Articular chondrocyte of knee joint (primary cell): Measurements from ENCODE around the gene KRTAP13-1. TPM values are rescaled to one million over a fixed set of nuclear protein-coding genes. Genes with fewer than 3 reads are reported as not detected.

ENCODE experiments used
- small RNA-seq: library from RNA; depleted of rRNA; stranded (forward); fragments of <200 nt; gene quantifications from one replicate; pipeline ENCODE3, GENCODE V24; 2012
- total RNA-seq: library from RNA; depleted of rRNA; stranded (reverse); fragments of >200 nt; gene quantifications from 2 replicates; pipeline ENCODE4 v1.2.3, GENCODE V29; 2012

Gene KRTAP13-1, protein sequence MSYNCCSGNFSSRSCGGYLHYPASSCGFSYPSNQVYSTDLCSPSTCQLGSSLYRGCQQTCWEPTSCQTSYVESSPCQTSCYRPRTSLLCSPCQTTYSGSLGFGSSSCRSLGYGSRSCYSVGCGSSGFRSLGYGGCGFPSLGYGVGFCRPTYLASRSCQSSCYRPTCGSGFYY
- total RNA-seq: not detected in 2 replicates

DNA sequence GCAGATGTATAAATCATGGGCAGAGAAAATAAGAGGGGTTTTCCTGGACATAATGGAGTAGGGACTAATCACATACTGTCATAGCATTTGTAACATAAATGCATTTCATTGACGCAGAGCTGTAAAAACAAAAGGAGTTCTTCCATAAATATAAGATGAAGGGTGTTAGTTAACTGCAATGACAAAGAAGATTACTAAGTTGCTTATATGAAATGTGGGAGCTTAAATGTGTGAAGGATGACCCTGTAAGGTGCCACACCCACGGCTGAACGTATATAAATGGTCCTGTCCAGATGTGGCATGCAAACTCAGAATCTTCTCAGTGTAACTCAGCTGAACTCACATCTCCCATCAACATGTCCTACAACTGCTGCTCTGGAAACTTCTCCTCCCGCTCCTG, at the start of gene KRTAP13-1:
Gene KRTAP13-1 (plus strand): TSS at position 301 of the 400 bp plus-strand sequence. CDS start 56 bp downstream, at position 357.

GRCh38 chr21:30348506-30348905, 47.3 kb upstream of the KRTAP13-1 start, which contains the start of gene KRTAP23-1:
Gene KRTAP23-1, minus strand, starts transcription at chr21:30348606. Its CDS starts 0 bp downstream, at chr21:30348606.

GRCh38 chr21:30372139-30372770, 23.6 kb upstream of the KRTAP13-1 start, which contains the start of gene KRTAP13-2:
Gene KRTAP13-2, minus strand, starts transcription at chr21:30372271. Its CDS starts 58 bp downstream, at chr21:30372213.

GRCh38 chr21:30425826-30426225, 30.0 kb downstream of the KRTAP13-1 start, which contains the start of gene KRTAP13-3:
Gene KRTAP13-3, minus strand, starts transcription at chr21:30425926. Its CDS starts 14 bp downstream, at chr21:30425912.

GRCh38 chr21:30430170-30430655, 34.4 kb downstream of the KRTAP13-1 start, which contains the start of gene KRTAP13-4:
Gene KRTAP13-4, plus strand, starts transcription at chr21:30430220. Its CDS starts 56 bp downstream, at chr21:30430276.

DNA sequence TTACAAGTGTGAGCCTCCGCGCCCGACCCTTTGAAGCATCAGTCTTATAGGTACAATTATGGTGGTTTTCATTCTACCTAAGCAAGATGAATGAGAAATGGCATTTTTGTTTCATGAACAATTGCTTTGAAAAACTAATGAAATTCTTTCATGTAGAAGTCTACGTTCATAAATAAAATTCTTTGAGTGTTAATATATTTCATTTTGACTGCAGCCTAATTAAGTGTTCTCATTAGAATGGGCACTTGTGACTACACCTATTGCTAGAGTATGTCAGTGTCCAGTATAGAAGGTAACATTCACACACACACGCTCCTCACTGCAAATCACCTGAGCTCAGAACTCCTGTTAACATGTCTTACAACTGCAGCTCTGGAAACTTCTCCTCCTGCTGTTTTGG, 44.1 kb downstream of the KRTAP13-1 start, which contains the start of gene KRTAP15-1:
Gene KRTAP15-1 (plus strand): TSS at position 301 of the 400 bp plus-strand sequence. CDS start 53 bp downstream, at position 354.

Small RNA genes within 50 kb of the gene (small RNA-seq; reads per million reads assigned to genes)
- gene KRTAP23-1 (not detected), gene MIR4327 (not detected)

Other genes with a start within 250 kb of the KRTAP13-1 start
- gene CLDN17, start 229.2 kb upstream of the KRTAP13-1 start, total RNA-seq: not detected in 2 replicates
- not detected in 2 replicates for gene CLDN8, start 179.9 kb upstream of the KRTAP13-1 start, total RNA-seq
- gene KRTAP24-1, start 113.1 kb upstream of the KRTAP13-1 start, total RNA-seq: not detected in 2 replicates
- not detected in 2 replicates for gene KRTAP25-1, start 106.5 kb upstream of the KRTAP13-1 start, total RNA-seq
- not detected in 2 replicates for gene KRTAP26-1, start 75.7 kb upstream of the KRTAP13-1 start, total RNA-seq
- gene KRTAP27-1, start 58.3 kb upstream of the KRTAP13-1 start, total RNA-seq: not detected in 2 replicates
- not detected in 2 replicates for gene KRTAP23-1, start 47.4 kb upstream of the KRTAP13-1 start, total RNA-seq
- gene KRTAP13-2, start 23.8 kb upstream of the KRTAP13-1 start, total RNA-seq: not detected in 2 replicates
- not detected in 2 replicates for gene KRTAP13-3, start 29.9 kb downstream of the KRTAP13-1 start, total RNA-seq
- gene KRTAP13-4, start 34.2 kb downstream of the KRTAP13-1 start, total RNA-seq: not detected in 2 replicates
- gene KRTAP15-1, start 44.2 kb downstream of the KRTAP13-1 start, total RNA-seq: not detected in 2 replicates
- not detected in 2 replicates for gene KRTAP19-1, start 84.3 kb downstream of the KRTAP13-1 start, total RNA-seq
- not detected in 2 replicates for gene KRTAP19-2, start 91.4 kb downstream of the KRTAP13-1 start, total RNA-seq
- gene KRTAP19-3, start 96.0 kb downstream of the KRTAP13-1 start, total RNA-seq: not detected in 2 replicates
- gene KRTAP19-4, start 101.1 kb downstream of the KRTAP13-1 start, total RNA-seq: not detected in 2 replicates
- not detected in 2 replicates for gene KRTAP19-5, start 106.1 kb downstream of the KRTAP13-1 start, total RNA-seq
- gene KRTAP19-6, start 145.8 kb downstream of the KRTAP13-1 start, total RNA-seq: not detected in 2 replicates
- gene KRTAP19-7, start 165.3 kb downstream of the KRTAP13-1 start, total RNA-seq: not detected in 2 replicates
- not detected in 2 replicates for gene KRTAP22-2, start 194.4 kb downstream of the KRTAP13-1 start, total RNA-seq
- not detected in 2 replicates for gene KRTAP6-3, start 196.4 kb downstream of the KRTAP13-1 start, total RNA-seq
- gene KRTAP6-2, start 202.9 kb downstream of the KRTAP13-1 start, total RNA-seq: not detected in 2 replicates
- gene KRTAP22-1, start 205.1 kb downstream of the KRTAP13-1 start, total RNA-seq: not detected in 2 replicates
- gene KRTAP6-1, start 217.9 kb downstream of the KRTAP13-1 start, total RNA-seq: not detected in 2 replicates
- gene KRTAP20-1, start 220.4 kb downstream of the KRTAP13-1 start, total RNA-seq: not detected in 2 replicates
- gene KRTAP20-4, start 224.6 kb downstream of the KRTAP13-1 start, total RNA-seq: not detected in 2 replicates
- gene KRTAP20-2, start 239.2 kb downstream of the KRTAP13-1 start, total RNA-seq: not detected in 2 replicates
- gene KRTAP20-3, start 246.8 kb downstream of the KRTAP13-1 start, total RNA-seq: not detected in 2 replicates